ENCODE results near the gene PRR15.

The PRR15 gene

DNA sequence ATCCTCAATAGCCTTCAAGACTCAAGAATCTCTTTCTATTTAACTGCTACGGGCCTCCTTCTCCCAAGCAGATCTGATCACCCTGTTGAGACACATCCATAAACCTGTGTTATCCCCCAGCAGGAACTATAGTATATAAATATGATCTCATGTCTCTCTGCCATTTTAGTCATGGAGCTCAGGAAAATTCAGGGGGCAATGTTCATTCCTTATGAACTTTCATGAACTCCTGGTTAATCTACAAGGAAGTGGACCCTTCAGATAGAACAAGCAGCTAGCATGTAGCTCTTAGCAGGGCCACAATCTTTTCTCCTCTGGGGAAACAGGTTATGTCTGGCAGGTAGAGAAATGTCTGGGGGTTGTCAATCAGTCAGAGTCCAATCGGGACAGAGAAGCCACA is 8.9 kb downstream of the PRR15 start:
- no peak for DNase-seq

DNA sequence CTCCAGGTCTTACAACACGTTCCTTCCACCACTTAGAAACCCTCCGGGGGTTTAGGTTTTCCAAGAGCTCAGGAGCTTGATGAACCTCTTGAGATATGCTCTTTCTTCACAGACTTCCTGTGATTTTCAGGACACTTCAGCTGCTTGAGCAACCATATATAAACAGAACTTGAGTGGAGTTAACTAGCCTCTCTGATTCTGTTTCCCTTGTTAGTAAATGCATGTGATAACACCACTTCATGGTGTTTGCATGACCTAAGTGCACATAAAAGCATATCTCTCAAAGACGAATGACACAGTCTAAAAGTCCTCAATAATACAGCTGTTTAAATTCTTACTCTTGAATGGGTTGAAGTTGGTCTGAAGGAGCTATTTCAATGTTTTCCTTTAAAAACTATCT is 9.9 kb downstream of the PRR15 start:
- DNase-seq, result no peak

DNA sequence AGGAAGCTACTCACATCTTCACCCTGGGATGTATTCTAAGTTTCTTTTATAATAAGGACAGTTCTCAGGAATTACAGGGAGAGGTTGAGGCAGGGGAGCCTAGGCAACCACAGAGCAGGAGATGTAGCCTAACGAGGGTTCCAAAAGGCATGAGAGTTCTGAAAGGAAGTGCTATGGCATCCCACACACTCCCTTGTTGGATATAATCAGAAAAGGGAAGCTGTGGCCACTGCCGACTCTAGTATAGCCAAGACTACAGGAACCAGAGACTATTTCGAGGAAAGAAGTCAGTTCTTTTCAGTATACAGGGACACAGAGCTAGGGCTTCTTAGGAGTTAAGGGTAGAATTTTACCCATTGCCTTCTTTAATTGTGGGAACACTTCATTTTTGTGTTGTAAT is 11.0 kb downstream of the PRR15 start:
- DNase-seq, result no peak

DNA sequence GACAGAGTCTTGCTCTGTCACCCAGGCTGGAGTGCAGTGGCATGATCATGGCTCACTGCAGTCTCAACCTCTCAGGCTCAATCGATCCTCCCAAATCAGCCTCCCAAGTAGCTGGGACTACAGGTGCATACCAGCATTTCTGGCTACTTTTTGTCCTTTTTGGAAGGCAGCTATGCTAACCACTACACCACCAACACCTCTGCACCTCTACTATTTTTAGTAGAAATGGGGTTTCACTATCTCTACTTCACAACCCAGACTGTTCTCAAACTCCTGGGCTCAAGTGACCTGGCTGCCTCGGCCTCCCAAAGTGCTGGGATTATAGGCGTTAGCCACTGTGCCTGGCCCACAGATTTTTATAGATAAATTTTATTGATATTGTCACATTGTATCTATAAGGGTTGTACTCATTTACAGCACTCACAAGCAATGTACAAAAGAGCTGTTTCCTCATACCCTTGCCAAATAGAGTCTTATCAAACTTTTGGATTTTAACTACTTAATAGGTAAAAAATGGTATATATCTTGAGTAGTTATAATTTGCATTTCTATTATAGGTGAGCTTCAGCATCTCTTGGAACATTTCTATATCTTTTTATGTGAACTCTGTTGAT is 23.7 kb downstream of the PRR15 start:
- no peak for DNase-seq

DNA sequence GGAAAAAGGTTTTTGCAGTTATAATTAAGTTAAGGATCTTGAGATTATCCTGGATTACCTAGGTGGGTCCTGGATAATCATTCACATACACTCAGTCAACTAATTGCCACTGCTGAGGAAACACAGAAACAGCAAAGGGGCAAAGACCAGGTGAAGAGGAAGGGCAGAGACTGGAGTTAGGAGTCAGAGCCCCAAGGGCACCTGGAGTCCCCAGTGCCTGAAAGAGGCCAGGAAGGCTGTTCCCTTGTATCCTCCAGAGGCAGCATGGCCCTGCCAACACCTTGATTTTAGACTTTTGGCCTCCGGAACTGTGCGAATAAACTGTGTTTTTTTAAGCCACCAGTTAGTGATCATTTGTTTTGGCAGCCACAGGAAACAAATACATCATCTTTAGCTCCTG is 24.6 kb downstream of the PRR15 start:
- DNase-seq, result no peak

DNA sequence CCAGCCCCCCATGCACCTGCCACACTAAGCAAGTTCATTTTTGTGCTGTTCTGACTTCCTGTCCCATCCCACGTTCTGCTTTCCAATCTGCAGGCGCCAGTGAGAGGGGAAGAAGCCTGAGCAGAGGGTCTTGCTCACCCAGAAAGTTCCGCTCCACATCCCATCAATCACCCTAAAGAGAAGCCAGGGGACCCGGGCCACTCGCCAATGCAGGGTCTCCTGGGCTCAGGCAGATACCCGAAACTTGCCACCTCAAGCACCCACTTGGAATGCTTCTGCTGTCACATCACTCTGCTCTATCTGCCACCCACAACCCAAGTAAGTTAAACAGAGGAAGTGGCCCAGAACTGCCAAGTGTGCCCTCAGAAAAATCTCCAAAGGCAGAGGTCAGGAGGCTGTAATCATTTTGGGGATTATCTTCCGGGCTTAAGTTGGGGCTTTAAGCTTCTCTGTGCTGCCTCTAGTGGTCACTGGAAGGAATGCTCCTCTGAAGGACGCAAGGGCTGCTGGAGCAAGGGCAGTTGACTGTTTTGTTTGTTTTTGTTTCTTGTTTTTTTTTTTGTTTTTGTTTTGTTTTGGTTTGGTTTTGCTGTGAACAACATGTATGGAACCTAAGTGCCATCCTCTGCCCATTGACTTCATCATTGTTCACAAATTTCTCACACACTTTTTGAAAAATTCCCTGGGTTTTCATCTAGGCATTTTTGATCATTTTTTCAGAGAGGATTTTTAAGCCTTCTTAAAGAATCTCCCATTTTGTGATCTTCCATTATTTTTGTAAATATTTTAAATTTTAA is 25.5 kb downstream of the PRR15 start:
- DNase-seq, result no peak

DNA sequence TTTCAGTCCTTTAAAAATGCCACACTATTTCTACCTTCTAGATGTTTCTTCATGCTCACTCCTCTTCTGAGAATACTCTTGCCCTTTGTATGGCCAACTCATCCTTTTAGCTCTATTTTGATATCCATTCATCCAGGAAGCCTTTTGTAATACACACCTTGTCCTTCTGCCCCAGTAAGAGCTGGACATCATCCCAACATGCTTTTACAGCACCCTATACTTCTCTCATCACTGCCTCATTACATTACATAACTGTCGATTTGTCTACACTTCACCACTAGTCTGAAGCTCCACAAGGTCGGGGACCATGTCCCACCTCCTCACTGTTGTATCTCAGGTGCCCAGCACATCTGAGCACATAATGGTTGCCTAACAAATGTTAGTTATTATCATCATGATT is 29.2 kb downstream of the PRR15 start:
- DNase-seq, result no peak

DNA sequence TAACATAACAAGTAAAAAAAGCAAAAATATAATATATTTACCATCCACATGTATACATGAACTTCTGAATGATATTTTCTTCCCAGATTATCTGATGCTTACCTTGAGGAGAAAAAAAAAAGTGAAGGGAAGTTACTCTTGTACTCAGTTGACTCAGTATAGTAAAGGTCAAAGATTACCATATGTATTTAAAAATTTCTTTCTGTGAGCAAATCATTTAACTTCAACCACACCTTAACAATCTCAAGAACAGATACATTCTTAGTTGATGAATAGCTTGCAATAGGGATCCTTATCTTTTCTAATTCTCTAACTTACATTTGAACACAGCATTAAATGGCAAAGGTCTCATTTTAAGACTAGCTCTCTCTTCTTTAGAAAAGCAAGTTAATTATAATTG is 29.8 kb downstream of the PRR15 start:
- no peak for DNase-seq

DNA sequence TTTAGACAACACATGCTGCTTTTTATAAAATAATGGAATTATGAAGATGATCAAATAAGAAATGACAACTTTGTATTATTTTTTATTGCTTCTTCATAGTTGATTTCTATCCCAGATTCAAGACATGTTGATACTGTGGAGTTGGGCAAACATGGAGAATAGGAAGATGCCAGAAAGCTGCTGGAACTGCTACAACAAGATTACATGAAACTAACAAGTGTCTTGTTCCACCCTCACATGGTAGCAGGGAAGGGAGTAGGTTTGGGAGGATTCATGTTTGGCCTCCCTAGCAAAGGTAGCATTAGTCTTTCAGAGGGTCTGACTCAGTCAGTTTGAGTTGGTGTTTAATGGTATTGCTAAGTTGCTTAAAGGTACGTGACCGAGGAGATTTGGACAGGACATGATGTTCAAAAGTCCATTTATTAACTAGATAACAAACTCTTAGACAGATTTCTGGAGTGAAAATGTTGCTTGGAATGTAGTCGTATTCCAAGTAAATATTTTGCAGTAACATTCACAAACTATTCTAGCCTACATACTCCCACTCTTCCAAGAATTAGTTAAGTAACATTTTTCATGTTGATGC is 33.1 kb downstream of the PRR15 start:
- no peak for DNase-seq

DNA sequence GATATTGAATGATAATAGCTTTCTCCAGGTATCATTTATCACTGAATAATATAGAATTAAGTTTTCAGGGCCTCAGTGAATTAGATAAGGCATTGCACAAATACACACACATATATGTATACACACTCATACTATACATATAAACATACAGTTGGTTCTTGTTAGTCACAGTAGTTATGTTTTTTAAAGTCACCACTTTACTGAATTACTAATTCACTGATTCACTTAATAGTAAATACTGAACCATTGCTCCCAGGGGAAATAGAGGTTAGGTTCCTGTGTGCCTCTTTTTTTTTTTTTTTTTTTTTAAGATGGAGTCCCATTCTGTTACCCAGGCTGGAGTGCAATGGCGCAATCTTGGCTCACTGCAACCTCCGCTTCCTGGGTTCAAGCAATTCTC is 33.6 kb downstream of the PRR15 start:
- no peak for DNase-seq

DNA sequence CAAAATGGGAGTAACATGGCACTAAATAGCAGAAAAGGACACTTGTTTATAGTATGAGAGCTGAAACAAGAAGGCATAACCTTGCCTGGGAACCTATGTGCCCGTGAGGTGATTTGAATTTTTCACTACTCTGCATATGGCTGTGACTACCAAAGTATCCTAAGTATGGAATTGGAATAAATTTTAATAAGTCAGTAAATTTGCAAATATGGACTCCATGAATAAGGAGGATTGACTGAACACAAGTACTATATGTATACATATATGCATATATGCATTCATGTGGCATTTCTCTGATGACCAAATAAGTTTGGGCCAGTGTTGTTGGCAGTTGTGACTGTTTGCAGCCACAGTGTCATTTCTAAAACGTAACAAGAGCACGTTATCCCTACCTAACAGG is 34.5 kb downstream of the PRR15 start:
- DNase-seq, result no peak

DNA sequence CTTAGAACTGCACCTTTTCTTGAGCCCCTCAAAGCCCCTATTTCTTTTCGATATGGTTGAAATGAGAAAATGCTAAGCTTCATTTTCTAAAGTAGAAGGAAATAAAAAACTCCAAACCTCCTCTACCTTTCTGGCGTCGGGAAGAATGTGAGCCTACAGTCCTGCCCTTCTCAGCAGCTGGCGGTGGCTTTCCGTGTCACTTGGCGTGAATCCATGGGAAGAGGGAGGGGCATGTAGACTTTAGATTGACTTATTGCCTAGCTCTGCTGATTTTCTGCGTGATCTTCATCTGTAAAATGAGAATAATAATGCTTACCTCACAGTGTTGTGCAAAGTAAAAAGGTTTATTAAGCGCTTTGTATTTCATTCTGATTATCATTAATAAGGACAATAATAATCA is 35.0 kb downstream of the PRR15 start:
- no peak for DNase-seq

DNA sequence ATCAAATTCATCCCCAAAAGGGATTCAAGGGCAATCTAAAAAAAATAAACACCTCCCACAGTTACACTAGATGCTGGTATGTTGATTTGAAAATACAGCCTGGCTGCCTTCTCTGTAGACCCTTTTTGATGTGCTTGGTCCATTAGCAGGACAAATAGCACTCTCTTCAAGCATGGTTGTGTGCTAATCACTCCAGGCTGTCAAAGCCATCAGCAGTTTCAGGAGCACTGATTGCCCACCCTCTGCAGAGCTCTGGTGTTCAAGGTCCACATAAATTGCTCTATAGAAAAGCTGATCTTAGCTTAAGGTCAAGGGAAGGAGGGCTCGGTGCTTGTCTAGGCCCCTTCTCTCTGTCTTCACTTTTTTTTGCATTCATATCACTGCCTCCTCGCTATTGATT is 35.4 kb downstream of the PRR15 start:
- no peak for DNase-seq

DNA sequence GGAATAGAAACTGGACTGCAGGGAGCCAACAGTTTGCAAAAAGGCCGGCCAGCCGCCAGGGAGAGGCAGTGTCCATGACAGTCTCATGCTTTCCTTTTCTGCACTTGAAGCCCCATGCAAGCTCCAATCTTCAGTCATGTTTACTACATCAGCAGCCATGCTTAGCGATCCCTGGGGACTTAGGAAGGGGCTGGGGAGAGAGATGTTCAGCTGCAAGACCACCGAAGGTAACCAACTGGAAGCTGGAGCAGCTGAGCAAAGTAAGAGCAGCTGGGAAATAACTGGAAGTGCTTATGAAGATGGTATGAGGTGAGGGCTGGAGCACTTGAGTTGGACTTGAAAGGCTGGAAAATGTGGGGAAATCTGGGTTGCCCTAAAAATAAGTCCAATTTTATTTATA is 37.0 kb downstream of the PRR15 start:
- DNase-seq, result no peak

DNA sequence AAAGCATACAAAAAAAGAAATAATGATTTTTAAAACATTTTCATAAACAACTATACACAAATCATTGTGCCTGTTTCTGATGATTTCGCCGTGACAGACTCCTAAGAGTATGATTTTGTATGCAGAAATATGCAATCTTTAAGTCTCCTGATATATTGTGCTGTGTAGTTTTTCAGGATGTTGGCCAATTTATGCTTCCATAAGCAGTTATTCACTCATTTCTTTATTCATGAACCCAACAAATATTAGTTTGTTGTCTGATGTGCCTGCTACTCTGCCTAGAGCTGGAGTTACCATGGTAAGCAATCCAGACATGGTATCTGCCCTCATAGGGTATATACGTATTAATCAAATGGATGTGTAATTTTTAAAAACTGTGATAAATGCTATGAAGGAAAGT is 40.4 kb downstream of the PRR15 start:
- no peak for DNase-seq

DNA sequence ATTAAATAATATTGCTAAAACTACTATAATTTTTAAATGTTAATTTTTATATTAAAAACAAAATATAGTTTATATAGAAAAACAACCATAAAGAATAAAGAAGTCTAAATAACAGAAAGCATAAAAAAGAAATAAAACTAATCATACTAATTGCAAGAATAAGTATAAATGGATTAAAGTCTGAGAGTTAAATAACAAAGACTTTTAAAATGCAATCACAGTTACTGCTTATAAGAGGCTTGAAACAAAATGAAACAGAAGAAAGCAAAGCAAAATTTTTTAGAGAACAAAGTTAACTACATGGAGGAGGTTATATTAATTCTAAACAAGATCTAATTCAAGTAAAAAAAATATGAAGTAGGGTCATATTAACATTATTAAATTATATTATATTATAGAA is 41.1 kb downstream of the PRR15 start:
- DNase-seq, result no peak

DNA sequence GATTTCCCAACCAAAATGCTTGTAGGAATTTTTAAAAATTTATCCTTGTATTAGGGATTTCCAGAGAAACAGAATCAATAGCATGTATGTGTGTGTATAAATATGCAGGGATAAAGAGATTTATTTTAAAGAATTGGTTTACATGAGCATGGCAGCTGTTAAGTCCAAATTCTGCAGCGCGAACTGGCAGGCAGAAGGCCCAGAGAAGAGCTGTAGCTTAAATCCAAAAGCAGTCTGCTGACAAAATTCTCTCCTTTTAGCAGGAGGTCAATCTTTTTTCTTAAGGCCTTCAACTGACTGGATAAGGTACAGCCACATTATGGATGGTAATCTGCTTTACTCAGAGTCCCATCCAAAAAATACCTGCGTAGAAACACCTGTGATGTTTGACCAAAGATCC is 42.0 kb downstream of the PRR15 start:
- DNase-seq, result no peak

DNA sequence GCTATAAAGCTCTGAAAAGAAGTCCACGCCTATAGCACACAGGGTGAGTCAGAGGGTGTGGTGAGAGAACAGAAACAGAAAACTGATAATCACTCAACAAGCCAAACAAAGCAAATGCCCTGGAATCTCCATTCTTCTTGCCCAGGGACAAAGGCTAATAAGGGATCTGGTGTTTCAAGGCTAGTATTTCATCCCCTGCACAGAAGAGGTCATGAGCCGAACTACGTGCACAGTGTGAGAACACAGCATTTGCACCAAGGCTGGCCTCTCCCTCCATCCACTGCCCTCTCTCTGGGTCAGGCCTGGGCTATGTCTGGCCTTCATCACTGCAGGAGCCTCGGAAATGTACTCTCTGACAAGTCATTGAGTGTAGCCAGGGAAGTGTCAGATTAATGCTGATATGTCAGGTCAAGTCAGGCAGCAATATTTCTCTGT is 42.7 kb downstream of the PRR15 start:
- no peak for DNase-seq

DNA sequence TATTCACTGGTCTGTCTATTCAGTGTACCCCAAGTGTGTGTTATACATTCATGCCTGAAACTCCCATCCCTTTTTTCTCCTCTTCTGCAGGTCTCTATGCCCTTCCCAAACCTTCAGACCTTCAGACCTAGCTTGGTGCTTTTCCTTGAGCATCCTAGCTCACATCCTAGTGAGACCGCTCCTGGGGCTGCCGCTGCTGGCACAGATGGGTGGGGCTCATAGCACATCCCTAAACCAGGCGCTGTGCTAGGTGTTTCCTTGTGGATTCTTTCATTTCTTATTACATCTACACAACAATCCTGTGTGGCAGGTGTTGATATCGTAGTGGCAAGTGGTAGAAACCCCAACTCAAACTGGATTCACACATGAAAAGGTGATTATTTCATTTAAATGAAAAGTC is 43.2 kb downstream of the PRR15 start:
- DNase-seq, result no peak

DNA sequence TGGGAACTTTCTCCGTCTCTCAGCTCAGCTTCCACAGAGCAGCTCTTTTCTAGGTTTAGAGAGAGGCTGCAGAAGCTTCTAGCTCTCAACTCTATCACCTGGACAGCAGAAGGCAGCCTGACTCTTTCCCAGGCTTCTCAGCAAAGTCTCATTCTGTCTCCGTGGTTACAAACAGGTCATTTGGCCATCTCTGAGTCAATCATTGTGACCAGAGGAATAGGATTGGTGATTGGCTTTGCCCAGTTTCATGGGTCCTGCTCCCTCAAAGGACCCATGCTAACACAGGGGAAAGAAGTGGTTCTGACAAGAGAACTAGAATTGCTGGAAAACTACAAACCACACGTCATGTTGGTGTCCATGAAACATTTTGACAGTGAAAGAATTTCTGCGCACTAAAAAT is 43.6 kb downstream of the PRR15 start:
- DNase-seq, result no peak

DNA sequence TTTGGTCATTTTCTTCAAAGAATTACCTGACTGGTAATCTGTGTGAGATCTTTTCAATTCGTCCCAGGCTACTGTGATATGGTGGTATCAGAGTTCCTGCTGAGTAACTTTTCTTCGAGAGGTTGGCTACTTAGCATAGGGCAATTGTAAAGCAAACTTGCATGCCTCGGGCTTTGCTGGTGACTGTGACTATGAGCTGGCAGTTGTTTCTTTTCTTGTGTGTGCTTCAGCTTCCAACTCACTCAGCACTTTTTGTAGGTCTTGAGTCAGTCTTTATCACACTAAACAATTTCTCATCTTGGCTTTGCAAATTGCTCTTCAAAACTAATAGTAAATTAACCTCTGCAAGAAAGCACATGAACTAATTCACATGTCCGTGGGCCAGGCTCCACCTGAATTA is 44.3 kb downstream of the PRR15 start:
- DNase-seq, result no peak

DNA sequence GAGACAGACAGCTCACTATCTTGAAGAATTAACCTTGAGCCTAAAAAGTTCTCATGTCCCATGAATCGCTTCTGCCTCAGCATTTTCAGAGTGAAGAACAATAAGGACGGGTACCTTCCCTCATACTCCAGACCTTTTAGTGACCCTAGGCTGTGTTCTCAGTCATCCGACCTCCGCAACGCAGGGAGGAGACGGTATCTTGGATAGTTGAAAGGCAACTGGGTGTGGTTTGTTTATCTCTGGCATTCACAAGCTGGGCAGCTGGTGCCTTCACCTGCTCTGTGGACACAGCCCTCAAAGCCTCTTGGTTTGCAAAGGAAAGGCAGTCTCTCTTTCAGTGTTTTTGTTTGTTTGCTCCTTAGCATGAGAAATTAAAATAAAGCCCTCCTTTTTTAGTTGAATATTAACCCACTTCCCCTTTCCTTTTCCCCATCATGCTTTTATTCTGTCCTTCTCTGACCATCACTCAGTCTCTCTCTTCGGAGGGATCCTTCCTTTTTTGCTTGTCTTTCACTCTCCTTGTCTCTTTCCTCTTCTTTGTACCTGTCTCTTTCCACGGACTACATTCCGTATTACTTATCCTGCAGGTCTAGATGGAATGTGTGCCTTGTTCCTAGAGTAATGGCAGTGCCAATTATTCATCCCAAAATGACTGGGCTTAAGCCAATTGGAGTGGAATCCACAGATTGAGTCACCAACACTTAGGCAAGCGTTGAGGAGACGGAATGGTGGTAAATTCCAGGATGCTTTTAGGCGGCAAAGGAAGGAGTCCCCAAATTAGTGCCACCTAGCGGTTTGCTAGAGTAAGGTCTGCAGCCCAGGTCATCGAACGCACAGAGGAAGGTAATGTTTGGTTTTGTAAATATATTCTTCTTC is 45.8 kb downstream of the PRR15 start:
- DNase-seq, result no peak

DNA sequence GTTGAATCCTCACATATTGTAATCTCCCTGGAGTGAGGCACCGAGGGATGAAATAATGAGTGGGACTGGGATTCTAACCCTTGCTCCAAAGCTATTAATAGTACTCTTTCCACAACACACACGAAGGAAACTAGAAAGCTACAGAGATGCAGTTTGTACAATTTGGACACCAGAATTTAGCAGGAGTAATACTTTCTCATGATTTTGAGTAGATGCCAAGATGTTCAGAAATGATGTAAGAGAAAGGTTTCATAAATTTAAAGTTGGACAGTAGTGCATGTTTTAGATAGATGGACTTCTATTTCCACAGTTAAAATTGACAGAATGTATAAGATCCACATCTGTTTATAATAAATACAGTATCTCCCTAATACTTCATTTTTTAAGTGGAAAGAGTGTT is 46.5 kb downstream of the PRR15 start:
- DNase-seq, result no peak

Measured in effector CD4-positive, alpha-beta T cell (primary cell).